HCT116 (cell line): ENCODE results near the gene HIGD1A. TPM values are rescaled to one million over a fixed set of nuclear protein-coding genes. Genes with fewer than 3 reads are reported as not detected.

ENCODE experiments used
- ATAC-seq: fragments of 200-7000 bp; cut with Tn5 transposase; 2 replicates; pipeline ENCODE4 v1.9.1; 2020; ENCODE audit warnings: mild to moderate bottlenecking, moderate library complexity
- BruUV-seq: library from RNA; stranded (reverse); fragments of 400-500 nt; replicated peaks from 2 replicates; lab custom pipeline; 2021; lab: Mats Ljungman, UMichigan
- CTCF ChIA-PET: fragments of 300-600 bp; sonication (Branson Sonifier 250); formaldehyde crosslinking; loops from one replicate; lab custom pipeline; 2021; ENCODE audit warnings: antibody characterized with exemption; lab: Charles Lee
- POLR2A ChIA-PET: fragments of 300-600, 350-600 bp; sonication (Branson Sonifier 250); formaldehyde crosslinking; loops from one replicate; lab custom pipeline; 2021; ENCODE audit warnings: antibody characterized with exemption; lab: Charles Lee
- RAD21 ChIA-PET, 2 experiments: fragments of 300-600 bp; sonication (Branson Sonifier 250); formaldehyde crosslinking; loops; one replicate each; lab custom pipeline; 2023; ENCODE audit warnings: low total read pairs in 2 of 2; ENCODE audit not compliant: uncharacterized antibody in 2 of 2, unreplicated experiment in 2 of 2, low non-redundant PET in 1 of 2; lab: Charles Lee
- DNase-seq: peaks from one replicate; pipeline ENCODE4 v3.0.0-alpha.2; 2010; ENCODE audit warnings: low read depth, low spot score
- H2AFZ ChIP-seq: fragments of 200-600 bp; shearing (Covaris generic), sonication (generic); 2 replicates; pipeline ENCODE4 v1.6.1; 2017; ENCODE audit warnings: low read depth, mixed run types, mixed read lengths, antibody characterized with exemption, low read length; ENCODE audit not compliant: poor library complexity, severe bottlenecking
- H3K27ac ChIP-seq: 2 replicates; pipeline ENCODE4 v1.5.1; 2012; ENCODE audit warnings: low read depth, low read length
- H3K27me3 ChIP-seq: fragments of 200-600 bp; sonication (generic); 2 replicates; pipeline ENCODE4 v1.6.1; 2016; ENCODE audit warnings: mixed run types, low read length, mixed read lengths; ENCODE audit not compliant: insufficient read depth
- H3K36me3 ChIP-seq, 2 experiments: fragments of 200-500 bp in 1 of 2; fragments of 200-600 bp in 1 of 2; sonication (Bioruptor generic) in 1 of 2; sonication (generic) in 1 of 2; 2 replicates each; pipeline versions ENCODE4 v1.5.1 to v1.6.1; 2014 to 2016; ENCODE audit warnings: low read length in 2 of 2, inconsistent platforms in 1 of 2, mixed read lengths in 1 of 2, mixed run types in 1 of 2; ENCODE audit not compliant: insufficient read depth in 2 of 2, control insufficient read depth in 1 of 2
- H3K4me1 ChIP-seq, 2 experiments: fragments of 200-600 bp in 1 of 2; sonication (generic) in 1 of 2; 2 replicates each; pipeline versions ENCODE4 v1.5.1 to v1.6.1; 2012 to 2017; ENCODE audit warnings: low read length in 2 of 2, inconsistent platforms in 1 of 2, mild to moderate bottlenecking in 1 of 2, mixed read lengths in 1 of 2, mixed run types in 1 of 2, moderate library complexity in 1 of 2; ENCODE audit not compliant: insufficient read depth in 2 of 2, control insufficient read depth in 1 of 2
- H3K4me2 ChIP-seq: fragments of 200-600 bp; sonication (generic); 2 replicates; pipeline ENCODE4 v1.6.1; 2017; ENCODE audit warnings: mixed run types, low read length, mixed read lengths
- H3K4me3 ChIP-seq, 2 experiments: fragments of 200-600 bp in 1 of 2; sonication (generic) in 1 of 2; replicated peaks in 1 of 2; 2 replicates each; pipeline ENCODE4 v1.5.1; 2011 to 2016; ENCODE audit warnings: low read length in 2 of 2, control low read depth in 1 of 2, low read depth in 1 of 2, mild to moderate bottlenecking in 1 of 2, mixed read lengths in 1 of 2, mixed run types in 1 of 2
- H3K79me2 ChIP-seq: fragments of 200-600 bp; sonication (generic); 2 replicates; pipeline ENCODE4 v1.6.1; 2017; ENCODE audit warnings: mild to moderate bottlenecking, mixed run types, low read length, moderate library complexity, mixed read lengths; ENCODE audit not compliant: insufficient read depth
- H3K9ac ChIP-seq: fragments of 200-600 bp; sonication (generic); 2 replicates; pipeline ENCODE4 v1.6.1; 2016; ENCODE audit warnings: low read length, mixed read lengths
- H3K9me2 ChIP-seq: fragments of 200-600 bp; sonication (generic), shearing (Covaris generic); 2 replicates; pipeline ENCODE4 v1.6.1; 2017; ENCODE audit warnings: mixed run types, mild to moderate bottlenecking, moderate library complexity; ENCODE audit not compliant: insufficient read depth
- H3K9me3 ChIP-seq, 2 experiments: fragments of 200-500 bp in 1 of 2; fragments of 200-600 bp in 1 of 2; sonication (Bioruptor generic) in 1 of 2; sonication (generic) in 1 of 2; 2 replicates each; pipeline ENCODE4 v1.6.1; 2014 to 2017; ENCODE audit warnings: low read length in 2 of 2, mixed read lengths in 2 of 2, inconsistent platforms in 1 of 2, low read depth in 1 of 2, mild to moderate bottlenecking in 1 of 2, mixed run types in 1 of 2, moderate library complexity in 1 of 2; ENCODE audit not compliant: control insufficient read depth in 1 of 2, insufficient read depth in 1 of 2
- H4K20me1 ChIP-seq: fragments of 200-600 bp; sonication (generic), shearing (Covaris generic); 2 replicates; pipeline ENCODE4 v1.6.1; 2017; ENCODE audit warnings: mixed run types, mild to moderate bottlenecking, moderate library complexity; ENCODE audit not compliant: insufficient read depth
- YY1 ChIP-seq: IDR thresholded peaks from 2 replicates; pipeline ENCODE4 v1.6.1; 2011; ENCODE audit warnings: low read length, low read depth, moderate library complexity, mild to moderate bottlenecking; ENCODE audit not compliant: insufficient replicate concordance; ENCODE audit errors: extremely low read depth
- ZBTB33 ChIP-seq: IDR thresholded peaks from 2 replicates; pipeline ENCODE4 v1.6.1; 2011; ENCODE audit warnings: mild to moderate bottlenecking, low read length, moderate library complexity; ENCODE audit not compliant: insufficient replicate concordance; ENCODE audit errors: extremely low read depth
- ZFX ChIP-seq: fragments of 450-650 bp; IDR thresholded peaks from 2 replicates; pipeline ENCODE4 v1.6.1; 2017
- intact Hi-C: fragments of 100-400 bp; cut with micrococcal nuclease; formaldehyde crosslinking; loops from 2 replicates; pipeline ENCODE4 v1.10.0; 2022
- total RNA-seq: library from RNA; stranded (reverse); gene quantifications from one replicate; pipeline ENCODE4 v1.2.1, GENCODE V29; 2021; ENCODE audit not compliant: unreplicated experiment

HIGD1A gene
- total RNA-seq, 1 experiment from 2014 or later = 71.2 TPM

DNA sequence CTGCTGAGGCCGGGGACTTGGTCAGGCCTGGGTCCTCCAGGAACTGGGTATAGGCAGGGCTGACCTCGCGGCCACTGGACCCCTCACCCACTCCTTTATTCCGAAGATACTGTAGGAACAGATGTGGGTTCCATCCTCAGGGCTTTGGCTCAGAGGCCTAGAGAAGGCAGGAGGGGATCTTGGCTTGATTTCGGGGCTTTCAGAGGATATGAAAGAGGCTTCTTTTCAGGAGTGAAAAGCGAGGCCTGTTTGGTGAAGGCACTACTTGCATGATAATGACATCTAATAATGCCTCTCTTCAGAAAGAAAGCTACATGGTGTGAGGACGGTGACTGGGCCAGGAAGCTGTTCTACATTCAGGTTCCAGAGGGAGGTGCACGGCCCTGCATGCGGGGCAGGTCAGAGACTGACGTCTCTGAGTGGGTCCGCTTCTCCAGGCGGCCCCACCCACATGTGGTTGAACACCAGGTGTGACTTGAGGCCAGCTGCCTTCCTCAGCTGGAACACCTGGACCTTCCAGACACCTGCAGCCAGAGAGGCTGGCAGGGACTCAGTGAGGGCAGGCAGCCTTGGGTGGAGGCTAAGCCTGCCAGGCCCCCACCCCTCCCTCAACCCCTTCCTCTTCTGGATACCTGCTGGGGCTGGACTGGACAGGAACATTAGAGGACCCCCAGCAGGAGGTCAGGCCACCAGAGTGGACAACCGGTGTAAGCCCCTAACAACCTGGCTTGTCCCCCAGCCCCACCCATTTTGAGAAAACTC lies 70.6 kb downstream of the HIGD1A start:
- no peaks in the 10 kb centered on the region; a peak in 1 of 4 replicates for H3K9me3 ChIP-seq
- H3K27ac ChIP-seq = no peak overlapping the region
- DNase-seq (no peak), ATAC-seq (no peak)
- H4K20me1 ChIP-seq = no peaks in the 10 kb centered on the region
- POLR2A ChIA-PET = no interaction called here
- intact Hi-C loops = no loop called here
- no peaks in the 10 kb centered on the region for H3K36me3 ChIP-seq
- no peaks in the 10 kb centered on the region for H3K79me2 ChIP-seq
- no peaks in the 10 kb centered on the region for H3K4me1 ChIP-seq
- no peak overlapping the region for H2AFZ ChIP-seq
- BruUV-seq = no TSS peak
- CTCF ChIA-PET = interaction anchor here (0.6 kb wide), 1 partner anchor 11 kb away, joined by 3 read pairs; no protein-coding TSS in a partner anchor
- no peaks in the 10 kb centered on the region for H3K9me2 ChIP-seq
- no peak overlapping the region for H3K9ac ChIP-seq
- no peak overlapping the region for H3K4me3 ChIP-seq
- TF ChIP-seq YY1 (no peak), ZBTB33 (no peak), ZFX (no peak)
- TF ChIP-seq, all 23 proteins: peak for 0
- RAD21 ChIA-PET = no interaction called here
- Histone ChIP-seq H3K4me2 (no peak overlapping the region), H3K27me3 (no peaks in the 10 kb centered on the region)

Other genes with a start within 250 kb of the HIGD1A start
- gene SEC22C, start 222.5 kb downstream of the HIGD1A start, total RNA-seq = 43.4 TPM
- gene SS18L2, start 213.6 kb downstream of the HIGD1A start, total RNA-seq = 33.0 TPM
- 59.7 TPM for gene NKTR, start 203.8 kb downstream of the HIGD1A start, total RNA-seq
- 6.3 TPM for gene ZBTB47, start 150.8 kb downstream of the HIGD1A start, total RNA-seq
- gene KLHL40, start 119.0 kb downstream of the HIGD1A start, total RNA-seq = not detected
- gene HHATL, start 101.7 kb downstream of the HIGD1A start, total RNA-seq = 0.52 TPM
- gene CCDC13, start 31.2 kb downstream of the HIGD1A start, total RNA-seq = 2.3 TPM
- 0.76 TPM for gene ACKR2, start 5.0 kb upstream of the HIGD1A start, total RNA-seq
- 0.12 TPM for gene CYP8B1, start 71.4 kb upstream of the HIGD1A start, total RNA-seq
- not detected for gene ZNF662, start 101.7 kb upstream of the HIGD1A start, total RNA-seq
- gene GASK1A, start 174.8 kb upstream of the HIGD1A start, total RNA-seq = 1.0 TPM